Activated naive CD4-positive, alpha-beta T cell treated with anti-CD3 and anti-CD28 coated beads, Interleukin-2, amount 10 ng/mL, durations not matched to agents 7 days and 5 days (primary cell): ENCODE results near the gene GPRC5A.

Experiments
- CTCF ChIA-PET: fragments of 350-600 bp; sonication (Branson Sonifier 250); formaldehyde crosslinking; loops from one replicate; lab custom pipeline; 2021; ENCODE audit warnings: antibody characterized with exemption; lab: Charles Lee
- DNase-seq: peaks from one replicate; pipeline ENCODE4 v3.0.0-alpha.2; 2020
- H3K27ac Mint-ChIP-seq: one replicate; pipeline ENCODE4 v1.8.0; 2021; ENCODE audit warnings: mild to moderate bottlenecking, moderate library complexity, mixed read lengths
- H3K27me3 Mint-ChIP-seq: one replicate; pipeline ENCODE4 v1.8.0; 2021; ENCODE audit warnings: mild to moderate bottlenecking, mixed read lengths
- H3K36me3 Mint-ChIP-seq: one replicate; pipeline ENCODE4 v1.8.0; 2021; ENCODE audit warnings: mixed read lengths
- H3K4me1 Mint-ChIP-seq: one replicate; pipeline ENCODE4 v1.8.0; 2021; ENCODE audit warnings: mixed read lengths
- H3K4me3 Mint-ChIP-seq: one replicate; pipeline ENCODE4 v1.8.0; 2021; ENCODE audit warnings: mild to moderate bottlenecking, moderate library complexity, mixed read lengths
- H3K9me3 Mint-ChIP-seq: one replicate; pipeline ENCODE4 v1.8.0; 2021; ENCODE audit warnings: mixed read lengths

The GPRC5A gene

DNA sequence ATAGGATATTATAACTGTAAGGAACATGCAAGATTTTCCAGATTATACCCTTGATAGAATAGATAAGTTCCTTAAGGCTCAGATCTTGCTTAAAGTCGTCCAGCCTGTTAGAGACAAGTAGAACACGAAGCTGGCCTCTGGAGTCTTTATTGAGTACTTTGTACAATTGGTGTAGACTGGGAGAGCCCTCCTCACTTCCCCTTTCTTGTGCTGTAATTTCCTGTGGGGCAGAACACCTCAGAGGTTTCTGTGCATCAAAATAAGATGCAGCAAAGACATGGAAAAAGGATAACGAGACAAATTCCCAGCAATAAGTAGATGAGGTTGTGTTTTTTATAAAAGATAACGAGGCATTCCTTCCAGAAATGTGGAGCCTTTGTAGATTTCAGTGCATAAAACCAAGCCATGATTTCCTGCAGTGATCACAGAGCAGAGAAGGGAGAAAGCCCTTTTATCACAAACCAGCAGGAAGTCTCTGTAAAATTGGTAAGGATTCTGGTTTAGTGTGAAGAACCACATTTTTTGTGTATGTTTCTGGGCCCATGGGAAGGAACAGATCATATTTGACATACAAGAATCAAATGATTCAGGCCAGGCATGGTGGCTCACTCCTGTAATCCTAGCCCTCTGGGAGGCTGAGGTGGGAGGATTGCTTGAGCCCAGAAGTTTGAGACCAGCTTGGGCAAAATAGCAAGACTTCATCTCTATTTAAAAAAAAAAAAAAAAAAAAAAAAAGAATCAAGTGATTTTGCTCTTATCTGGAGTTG, 18.0 kb downstream of the GPRC5A start:
- CTCF ChIA-PET: interaction anchor here (1.1 to 1.4 kb wide), 2 partner anchors 73 to 74 kb away, joined by 3 read pairs; no protein-coding TSS in a partner anchor
- peaks cover 24% of the 10 kb centered on the region for H3K4me1 Mint-ChIP-seq
- H3K27ac Mint-ChIP-seq: peak overlapping the region; percentile 61
- no peaks in the 10 kb centered on the region for H3K9me3 Mint-ChIP-seq
- no peak overlapping the region for H3K4me3 Mint-ChIP-seq
- no peak for DNase-seq
- H3K27me3 Mint-ChIP-seq: peaks cover 16% of the 10 kb centered on the region
- no peaks in the 10 kb centered on the region for H3K36me3 Mint-ChIP-seq

DNA sequence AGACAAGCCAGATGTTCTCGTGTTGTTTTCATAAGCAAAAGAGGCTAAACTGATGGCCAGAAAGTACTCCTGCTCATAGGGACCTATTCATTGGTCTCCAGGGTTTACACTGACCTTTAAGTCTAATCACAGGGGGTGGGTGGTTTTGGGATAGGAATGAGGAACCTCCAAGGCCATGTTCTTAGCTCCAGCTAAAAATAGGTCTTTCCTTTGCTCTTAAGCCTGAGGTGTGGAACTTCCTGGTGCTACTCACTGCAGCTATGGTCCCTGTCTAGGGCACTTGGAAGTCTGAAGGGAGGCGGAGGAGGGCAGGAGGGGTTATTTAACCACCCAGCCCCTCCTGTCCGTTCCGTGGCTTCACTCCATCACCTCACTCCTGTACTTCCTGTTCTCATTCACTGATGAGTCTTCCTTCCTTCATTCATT, 18.6 kb downstream of the GPRC5A start:
- CTCF ChIA-PET: interaction anchor here (1.1 kb wide), 2 partner anchors 73 to 302 kb away, joined by 3 to 7 read pairs; no protein-coding TSS in a partner anchor
- H3K9me3 Mint-ChIP-seq: no peaks in the 10 kb centered on the region
- no peaks in the 10 kb centered on the region for H3K36me3 Mint-ChIP-seq
- peaks cover 16% of the 10 kb centered on the region for H3K27me3 Mint-ChIP-seq
- no peak for DNase-seq
- peak overlapping the region; percentile 24 for H3K27ac Mint-ChIP-seq
- no peak overlapping the region for H3K4me3 Mint-ChIP-seq
- H3K4me1 Mint-ChIP-seq: peaks cover 24% of the 10 kb centered on the region

DNA sequence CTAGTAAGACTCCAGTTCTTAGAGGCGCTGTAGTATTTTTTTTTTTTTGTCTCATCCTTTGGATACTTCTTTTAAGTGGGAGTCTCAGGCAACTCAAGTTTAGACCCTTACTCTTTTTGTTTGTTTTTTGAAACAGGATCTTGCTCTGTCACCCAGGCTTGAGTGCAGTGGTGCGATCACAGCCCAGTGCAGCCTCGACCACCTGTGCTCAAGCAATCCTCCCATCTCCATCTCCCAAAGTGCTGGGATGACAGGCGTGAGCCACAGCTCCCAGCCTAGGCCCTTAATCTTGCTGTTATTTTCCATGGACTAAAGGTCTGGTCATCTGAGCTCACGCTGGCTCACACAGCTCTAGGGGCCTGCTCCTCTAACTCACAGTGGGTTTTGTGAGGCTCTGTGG, 21.3 kb downstream of the GPRC5A start:
- no peak overlapping the region for H3K27ac Mint-ChIP-seq
- no peak overlapping the region for H3K4me3 Mint-ChIP-seq
- no peak for DNase-seq

DNA sequence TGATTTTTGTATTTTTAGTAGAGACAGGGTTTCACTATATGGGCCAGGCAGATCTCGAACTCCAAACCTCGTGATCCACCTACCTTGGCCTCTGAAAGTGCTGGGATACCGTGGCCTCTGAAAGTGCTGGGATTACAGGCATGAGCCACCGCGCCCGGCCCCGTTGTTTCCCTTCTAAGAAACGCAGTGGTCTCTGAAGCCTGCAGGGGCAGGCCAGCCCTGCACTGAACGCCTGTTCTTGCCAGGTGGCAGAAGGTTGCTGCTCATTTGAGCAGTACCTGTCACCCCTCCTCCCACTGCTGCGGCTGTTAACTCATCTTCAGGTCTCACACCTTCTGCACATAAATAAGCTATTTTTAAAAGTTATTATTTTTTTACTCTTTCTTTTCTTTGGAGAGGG, 24.3 kb downstream of the GPRC5A start:
- H3K36me3 Mint-ChIP-seq: no peaks in the 10 kb centered on the region
- H3K27ac Mint-ChIP-seq: no peak overlapping the region
- CTCF ChIA-PET: interaction anchor here (1.1 to 4.6 kb wide), 12 partner anchors 58 to 340 kb away, joined by 3 to 90 read pairs (median 11); no protein-coding TSS in a partner anchor
- H3K9me3 Mint-ChIP-seq: no peaks in the 10 kb centered on the region
- peaks cover 14% of the 10 kb centered on the region for H3K4me1 Mint-ChIP-seq
- no peak overlapping the region for H3K4me3 Mint-ChIP-seq
- DNase-seq: no peak
- H3K27me3 Mint-ChIP-seq: peaks cover 46% of the 10 kb centered on the region

More for the DNA sequence above, 21.3 kb downstream of the GPRC5A start:
- Mint-ChIP-seq H3K27me3 (peaks cover 31% of the 10 kb centered on the region), H3K4me1 (peaks cover 34% of the 10 kb centered on the region), H3K36me3 (no peaks in the 10 kb centered on the region), H3K9me3 (no peaks in the 10 kb centered on the region)
- CTCF ChIA-PET: interaction anchor here (0.7 to 1.6 kb wide), 4 partner anchors 52 to 299 kb away, joined by 3 to 5 read pairs (median 4); no protein-coding TSS in a partner anchor

DNA sequence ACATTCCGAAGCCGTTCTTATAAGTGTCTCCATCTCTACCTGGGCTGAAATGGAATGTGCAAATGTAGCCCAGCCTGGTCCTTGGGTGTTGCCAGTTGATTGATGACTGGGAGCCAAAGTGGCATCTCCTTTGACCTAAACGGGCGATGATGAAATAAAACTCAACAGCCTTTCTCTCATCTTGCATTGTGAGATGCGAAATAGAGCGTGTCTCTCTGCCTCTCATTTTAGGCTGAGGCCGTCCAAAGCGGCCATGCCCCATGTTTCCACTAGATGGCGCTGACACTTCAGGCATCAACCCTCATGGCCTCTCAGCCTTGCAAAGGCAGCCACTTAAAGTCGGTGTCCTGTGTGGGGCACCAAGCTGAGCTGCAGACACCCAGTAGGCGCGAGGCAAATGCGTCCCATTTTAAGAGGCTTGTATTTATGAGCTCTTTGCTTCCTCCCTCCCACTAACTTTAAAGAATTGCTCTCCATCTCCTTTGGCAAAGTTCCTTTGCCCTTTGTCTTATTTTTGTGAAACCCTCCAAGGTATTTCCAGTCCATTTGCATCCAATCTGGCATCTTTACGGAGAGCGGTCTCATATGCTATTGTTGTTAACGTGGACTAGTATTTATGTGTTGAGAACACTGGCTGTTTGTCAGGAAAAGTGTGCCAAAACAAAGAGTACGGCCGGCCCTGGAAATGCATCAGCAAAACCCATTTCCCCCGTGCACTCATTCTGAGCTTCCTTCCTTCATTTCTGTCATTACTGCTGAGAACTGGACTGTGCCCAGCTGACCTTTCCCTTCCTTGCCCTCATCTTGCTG, 25.0 kb downstream of the GPRC5A start:
- no peak overlapping the region for H3K27ac Mint-ChIP-seq
- no peak overlapping the region for H3K4me3 Mint-ChIP-seq
- H3K9me3 Mint-ChIP-seq: no peaks in the 10 kb centered on the region
- peaks cover 46% of the 10 kb centered on the region for H3K27me3 Mint-ChIP-seq
- CTCF ChIA-PET: interaction anchor here (0.6 to 4.6 kb wide), 26 partner anchors 28 to 663 kb away, joined by 3 to 90 read pairs (median 4); no protein-coding TSS in a partner anchor
- DNase-seq: peak; percentile 91
- H3K36me3 Mint-ChIP-seq: no peaks in the 10 kb centered on the region
- peaks cover 10% of the 10 kb centered on the region for H3K4me1 Mint-ChIP-seq

DNA sequence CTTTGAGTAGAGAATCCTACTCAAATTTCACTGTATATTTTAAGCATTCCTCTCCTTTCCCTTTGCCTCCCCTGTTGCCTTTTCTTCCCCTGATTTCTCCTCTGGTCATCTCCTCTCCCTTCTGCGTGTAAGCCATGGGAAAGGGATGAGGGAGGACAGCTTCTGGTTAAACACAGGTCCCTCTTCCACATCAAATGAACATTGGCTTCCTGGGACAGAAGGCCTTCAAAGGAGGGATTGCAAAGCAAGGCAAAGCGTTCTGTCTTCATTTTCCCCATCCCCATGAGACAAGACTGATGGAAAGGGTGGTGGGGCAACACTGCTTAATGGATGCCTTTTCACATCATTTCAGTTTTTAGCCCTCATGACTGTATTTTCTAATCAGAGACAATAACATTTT, 26.2 kb downstream of the GPRC5A start:
- CTCF ChIA-PET: interaction anchor here (0.6 to 4.6 kb wide), 4 partner anchors 59 to 318 kb away, joined by 3 to 90 read pairs (median 12); no protein-coding TSS in a partner anchor
- Mint-ChIP-seq H3K4me1 (peaks cover 10% of the 10 kb centered on the region), H3K36me3 (no peaks in the 10 kb centered on the region)

DNA sequence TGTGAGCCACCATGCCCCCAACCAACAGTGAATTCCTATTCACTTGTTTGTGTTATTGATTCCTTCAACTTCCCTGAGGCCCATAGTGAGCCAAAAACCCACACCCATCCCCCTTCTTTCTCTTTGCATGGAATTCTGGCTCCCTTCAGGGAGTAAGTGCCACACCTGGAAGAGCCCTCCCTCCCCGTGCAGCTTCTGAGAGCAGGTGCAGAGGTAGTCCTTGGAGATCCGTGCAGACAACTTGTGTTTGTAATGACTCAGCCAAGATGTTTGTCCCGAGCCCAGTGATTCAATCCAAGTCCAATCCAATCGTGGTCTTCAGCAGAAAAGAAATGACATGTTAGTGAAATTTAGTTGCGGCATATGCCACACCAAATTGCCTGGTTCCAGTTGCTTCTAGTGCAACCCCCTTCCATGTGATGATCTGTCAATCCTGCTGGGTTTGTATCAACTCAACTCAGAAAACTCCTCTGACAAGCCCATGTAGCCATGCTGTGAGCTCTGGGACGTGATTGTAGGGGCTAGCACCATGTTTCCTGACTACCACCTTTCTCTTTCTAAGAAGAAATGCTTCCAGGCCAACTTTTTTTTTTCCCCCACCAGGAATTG, 27.5 kb downstream of the GPRC5A start:
- H3K4me3 Mint-ChIP-seq: no peak overlapping the region
- no peaks in the 10 kb centered on the region for H3K36me3 Mint-ChIP-seq
- peaks cover 50% of the 10 kb centered on the region for H3K27me3 Mint-ChIP-seq
- CTCF ChIA-PET: interaction anchor here (0.7 to 0.9 kb wide), 4 partner anchors 63 to 296 kb away, joined by 3 to 4 read pairs (median 3); no protein-coding TSS in a partner anchor
- H3K27ac Mint-ChIP-seq: no peak overlapping the region
- peaks cover 10% of the 10 kb centered on the region for H3K4me1 Mint-ChIP-seq
- no peaks in the 10 kb centered on the region for H3K9me3 Mint-ChIP-seq
- no peak for DNase-seq

More for the DNA sequence above, 26.2 kb downstream of the GPRC5A start:
- H3K27me3 Mint-ChIP-seq: peaks cover 46% of the 10 kb centered on the region
- no peaks in the 10 kb centered on the region for H3K9me3 Mint-ChIP-seq
- no peak overlapping the region for H3K4me3 Mint-ChIP-seq
- no peak overlapping the region for H3K27ac Mint-ChIP-seq
- DNase-seq: no peak

DNA sequence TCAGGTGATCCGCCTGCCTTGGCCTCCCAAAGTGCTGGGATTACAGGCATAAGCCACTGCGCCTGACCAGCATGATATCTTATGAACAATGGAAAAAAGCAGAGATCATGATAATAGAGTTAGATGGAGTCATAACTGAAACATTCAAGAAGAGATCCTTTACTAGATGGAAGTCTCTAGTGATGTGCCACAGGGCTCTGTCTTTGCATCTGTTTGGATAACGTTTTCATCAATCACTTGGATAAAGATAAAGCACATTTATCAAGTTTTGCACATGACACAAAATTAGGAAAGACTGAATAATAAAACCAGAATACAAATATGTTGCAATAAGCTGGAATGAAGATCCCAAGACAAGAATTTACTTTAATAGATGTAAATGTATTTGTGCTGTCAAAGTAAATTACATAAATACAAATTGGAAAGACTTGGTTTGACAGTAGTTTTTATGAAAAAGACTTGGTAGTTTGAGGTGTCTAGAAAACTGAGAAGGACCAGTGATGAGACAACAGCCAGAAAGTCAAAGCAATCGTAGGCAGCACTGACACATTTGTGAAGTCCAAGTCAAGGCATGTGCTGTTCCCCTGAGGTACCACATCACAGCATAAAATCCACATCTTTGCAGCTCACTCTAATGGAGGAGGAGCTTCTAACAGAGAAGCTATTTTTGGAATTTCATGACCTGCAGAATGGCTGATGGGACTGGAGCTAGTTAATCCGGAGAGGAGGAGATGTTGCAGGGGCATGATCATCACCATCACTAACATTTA, 28.5 kb downstream of the GPRC5A start:
- H3K4me1 Mint-ChIP-seq: peaks cover 10% of the 10 kb centered on the region
- H3K27me3 Mint-ChIP-seq: peaks cover 52% of the 10 kb centered on the region
- no peak overlapping the region for H3K4me3 Mint-ChIP-seq
- no peak overlapping the region for H3K27ac Mint-ChIP-seq
- CTCF ChIA-PET: interaction anchor here (1.6 to 3.0 kb wide), 2 partner anchors 56 to 64 kb away, joined by 5 to 7 read pairs; no protein-coding TSS in a partner anchor
- H3K9me3 Mint-ChIP-seq: no peaks in the 10 kb centered on the region
- no peak for DNase-seq
- no peaks in the 10 kb centered on the region for H3K36me3 Mint-ChIP-seq

DNA sequence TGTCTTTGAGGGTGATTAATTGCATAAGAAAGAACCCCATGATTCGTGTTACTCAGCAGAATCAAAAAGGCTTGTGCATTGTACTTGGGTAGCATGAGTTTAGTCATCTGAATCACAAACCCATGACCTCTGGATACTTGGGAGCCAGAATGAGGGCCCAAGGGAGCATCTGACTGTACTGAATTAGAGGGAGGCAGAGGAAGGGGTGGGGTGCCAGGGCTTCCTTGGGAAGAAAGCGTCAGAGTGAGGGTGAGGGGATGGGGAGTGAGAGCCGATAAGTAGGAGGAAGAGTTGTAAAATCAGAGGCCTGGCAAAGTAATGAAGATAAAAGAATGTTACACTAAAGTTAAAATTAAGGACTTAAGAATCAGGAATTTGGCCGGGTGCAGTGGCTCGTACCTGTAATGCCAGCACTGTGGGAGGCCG, 30.8 kb downstream of the GPRC5A start:
- H3K4me3 Mint-ChIP-seq: no peak overlapping the region
- no peaks in the 10 kb centered on the region for H3K36me3 Mint-ChIP-seq
- DNase-seq: no peak
- H3K27me3 Mint-ChIP-seq: peaks cover 58% of the 10 kb centered on the region
- CTCF ChIA-PET: interaction anchor here (3.0 kb wide), 1 partner anchor 54 kb away, joined by 7 read pairs; no protein-coding TSS in a partner anchor
- no peak overlapping the region for H3K27ac Mint-ChIP-seq
- no peaks in the 10 kb centered on the region for H3K4me1 Mint-ChIP-seq
- H3K9me3 Mint-ChIP-seq: no peaks in the 10 kb centered on the region

DNA sequence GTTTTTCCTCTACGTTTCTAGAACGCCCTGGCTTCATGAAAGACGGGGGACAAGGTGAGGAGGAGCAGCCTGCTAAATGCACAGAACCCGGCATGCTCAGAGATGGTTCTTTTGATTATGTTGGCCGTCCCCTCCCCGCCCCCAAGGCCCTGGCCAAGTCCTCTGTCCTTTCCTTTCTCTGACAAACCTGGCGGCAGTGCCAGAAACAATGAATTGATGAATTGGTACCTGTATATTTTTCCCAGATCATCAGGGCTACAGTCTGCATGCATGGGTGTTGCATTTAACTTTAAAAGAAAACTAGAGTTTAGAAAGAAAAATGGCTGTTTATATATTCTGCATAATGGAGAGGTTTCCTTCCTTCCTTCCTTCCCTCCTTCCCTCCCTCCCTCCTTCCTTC, 31.6 kb downstream of the GPRC5A start:
- Mint-ChIP-seq H3K27me3 (peaks cover 53% of the 10 kb centered on the region), H3K4me3 (no peak overlapping the region), H3K9me3 (no peaks in the 10 kb centered on the region), H3K36me3 (no peaks in the 10 kb centered on the region), H3K4me1 (no peaks in the 10 kb centered on the region), H3K27ac (no peak overlapping the region)
- CTCF ChIA-PET: no interaction called here
- no peak for DNase-seq

DNA sequence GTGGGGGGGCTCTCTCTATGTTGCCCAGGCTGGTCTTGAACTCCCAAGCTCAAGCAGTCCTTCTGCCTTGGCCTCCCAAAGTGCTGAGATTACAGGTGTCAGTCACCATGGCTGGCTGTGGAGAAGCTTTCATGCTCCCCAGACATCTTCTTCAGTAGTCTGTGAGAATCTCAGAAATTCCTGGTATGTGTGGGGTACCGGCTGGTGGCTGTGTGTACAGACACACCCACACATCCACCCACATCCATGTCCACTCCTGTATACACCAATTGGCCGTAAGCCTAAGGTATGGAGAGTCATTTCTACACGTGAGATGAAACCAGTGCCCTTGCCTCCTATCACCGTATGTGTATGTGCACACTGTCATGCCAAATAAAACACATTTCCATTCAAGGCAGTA, 32.8 kb downstream of the GPRC5A start:
- Mint-ChIP-seq H3K4me3 (no peak overlapping the region), H3K27ac (no peak overlapping the region), H3K9me3 (no peaks in the 10 kb centered on the region), H3K4me1 (no peaks in the 10 kb centered on the region), H3K36me3 (no peaks in the 10 kb centered on the region), H3K27me3 (peaks cover 41% of the 10 kb centered on the region)
- DNase-seq: no peak
- CTCF ChIA-PET: no interaction called here

DNA sequence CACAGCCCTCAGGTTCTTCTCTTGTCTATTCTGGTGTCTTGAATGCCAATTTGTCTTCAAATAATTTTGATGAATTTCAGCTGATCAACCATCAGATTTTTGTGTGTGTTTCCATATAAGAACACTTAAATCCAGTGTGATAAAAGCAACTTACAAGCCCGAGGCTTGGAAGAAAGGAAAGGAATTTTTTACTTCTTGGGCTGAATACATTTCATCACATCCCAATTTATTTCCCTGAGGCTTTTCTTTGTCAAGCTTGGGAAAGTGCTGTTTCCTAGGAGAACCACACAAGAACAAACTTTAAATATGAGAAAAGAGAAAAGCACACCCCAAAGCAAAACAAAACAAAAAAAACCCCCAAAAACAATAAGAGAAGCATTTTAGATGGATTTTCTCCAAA, 34.0 kb downstream of the GPRC5A start:
- Mint-ChIP-seq H3K36me3 (no peaks in the 10 kb centered on the region), H3K4me3 (no peak overlapping the region), H3K27me3 (peaks cover 38% of the 10 kb centered on the region), H3K27ac (no peak overlapping the region), H3K9me3 (no peaks in the 10 kb centered on the region), H3K4me1 (no peaks in the 10 kb centered on the region)
- CTCF ChIA-PET: no interaction called here
- DNase-seq: no peak

DNA sequence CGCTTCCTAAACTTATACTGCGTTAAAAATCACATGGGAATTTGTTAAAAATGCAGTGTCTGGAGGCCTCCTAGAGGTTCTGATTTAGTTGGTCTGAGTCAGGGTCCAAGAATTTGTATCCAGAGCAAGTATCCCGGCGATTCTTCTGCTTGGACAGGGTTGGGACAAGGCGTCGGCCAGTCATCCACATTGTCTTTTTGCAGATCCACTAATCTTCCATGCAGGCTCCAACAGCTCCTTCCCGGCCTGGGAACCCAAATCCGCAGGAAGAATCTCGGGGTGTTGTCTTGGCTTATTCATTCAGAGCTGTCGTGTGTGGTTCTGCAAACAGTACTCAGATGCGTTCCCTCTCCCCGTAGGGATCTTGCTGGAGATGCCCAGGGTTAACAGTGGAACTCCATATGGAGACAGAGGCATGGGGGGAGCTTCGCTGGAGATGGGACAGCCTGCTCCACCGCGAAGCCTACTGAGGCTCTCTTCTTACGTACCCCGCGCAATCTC, 35.3 kb downstream of the GPRC5A start:
- peaks cover 38% of the 10 kb centered on the region for H3K27me3 Mint-ChIP-seq
- no peak for DNase-seq
- no peaks in the 10 kb centered on the region for H3K9me3 Mint-ChIP-seq
- no peak overlapping the region for H3K27ac Mint-ChIP-seq
- no peaks in the 10 kb centered on the region for H3K4me1 Mint-ChIP-seq
- no peak overlapping the region for H3K4me3 Mint-ChIP-seq
- CTCF ChIA-PET: no interaction called here
- H3K36me3 Mint-ChIP-seq: no peaks in the 10 kb centered on the region
